ENCODE measurements around the gene SSU72. TPM values are rescaled to one million over a fixed set of nuclear protein-coding genes. Genes with fewer than 3 reads are reported as not detected.
"Not testable (repeated sequence)": the region's sequence is repeated elsewhere in the genome, so short reads cannot be mapped to it uniquely, and the experiment has no call there.

SSU72 gene
- total RNA-seq, 1 experiment from 2014 or later, result 104 TPM

DNA sequence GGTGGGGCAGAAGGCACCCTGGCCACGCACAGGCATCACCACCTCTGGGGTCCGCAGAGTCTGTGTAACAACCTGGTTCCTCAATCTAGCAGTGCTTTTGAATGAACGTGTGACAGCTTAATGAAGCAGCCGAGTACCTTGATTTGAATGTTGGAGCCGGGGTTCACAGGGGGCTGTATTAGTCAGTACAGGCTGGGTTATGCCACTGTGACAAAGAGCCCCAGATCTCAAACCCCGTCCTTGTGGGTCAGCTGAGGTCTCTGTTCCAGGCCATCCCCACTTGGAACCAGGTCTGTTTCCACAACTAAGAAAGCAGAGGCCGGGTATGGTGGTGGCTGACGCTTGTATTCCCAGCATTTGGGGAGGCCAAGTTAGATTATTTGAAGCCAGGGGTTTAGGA lies 44.7 kb downstream of the SSU72 start:
- POLR2A ChIA-PET, result no interaction called here
- DNase-seq (ENCODE audit: unreplicated experiment), result no peak
- intact Hi-C loops (cut with micrococcal nuclease), result no loop called here
- Mint-ChIP-seq H3K9me3 (ENCODE audit: unreplicated experiment) (peaks cover 6% of the 10 kb centered on the region), H3K4me1 (ENCODE audit: insufficient read depth, unreplicated experiment) (no peaks in the 10 kb centered on the region), H3K4me3 (ENCODE audit: unreplicated experiment) (no peak overlapping the region), H3K27me3 (ENCODE audit: insufficient read depth, unreplicated experiment) (no peaks in the 10 kb centered on the region), H3K27ac (ENCODE audit: low read depth, unreplicated experiment) (no peak overlapping the region), H3K36me3 (ENCODE audit: insufficient read depth, unreplicated experiment) (peaks cover 66% of the 10 kb centered on the region)
- BruUV-seq (replicated peaks), result no TSS peak
- CTCF ChIA-PET, result interaction anchor here (0.6 to 1.4 kb wide), 4 partner anchors 15 to 655 kb away, joined by 3 read pairs; no protein-coding TSS in a partner anchor
- no peak for TF ChIP-seq CTCF (IDR thresholded peaks at IDR 0.05; ENCODE audit: unreplicated experiment)

GRCh38 chr1:1529321-1529720 lies 45.3 kb downstream of the SSU72 start:
- no peaks in the 10 kb centered on the region for H3K27me3 Mint-ChIP-seq (ENCODE audit: insufficient read depth, unreplicated experiment)
- ChIA-PET POLR2A (no interaction called here), CTCF (interaction anchor here (0.6 to 1.4 kb wide), 2 partner anchors 25 to 374 kb away, joined by 3 read pairs; no protein-coding TSS in a partner anchor)
- no peak for DNase-seq (ENCODE audit: unreplicated experiment)
- no TSS peak for BruUV-seq (replicated peaks)
- no peak for TF ChIP-seq CTCF (IDR thresholded peaks at IDR 0.05; ENCODE audit: unreplicated experiment)
- intact Hi-C loops (cut with micrococcal nuclease), result no loop called here
- peaks cover 6% of the 10 kb centered on the region for H3K9me3 Mint-ChIP-seq (ENCODE audit: unreplicated experiment)
- no peaks in the 10 kb centered on the region for H3K4me1 Mint-ChIP-seq (ENCODE audit: insufficient read depth, unreplicated experiment)
- peaks cover 70% of the 10 kb centered on the region for H3K36me3 Mint-ChIP-seq (ENCODE audit: insufficient read depth, unreplicated experiment)
- H3K4me3 Mint-ChIP-seq (ENCODE audit: unreplicated experiment), result no peak overlapping the region
- no peak overlapping the region for H3K27ac Mint-ChIP-seq (ENCODE audit: low read depth, unreplicated experiment)

DNA sequence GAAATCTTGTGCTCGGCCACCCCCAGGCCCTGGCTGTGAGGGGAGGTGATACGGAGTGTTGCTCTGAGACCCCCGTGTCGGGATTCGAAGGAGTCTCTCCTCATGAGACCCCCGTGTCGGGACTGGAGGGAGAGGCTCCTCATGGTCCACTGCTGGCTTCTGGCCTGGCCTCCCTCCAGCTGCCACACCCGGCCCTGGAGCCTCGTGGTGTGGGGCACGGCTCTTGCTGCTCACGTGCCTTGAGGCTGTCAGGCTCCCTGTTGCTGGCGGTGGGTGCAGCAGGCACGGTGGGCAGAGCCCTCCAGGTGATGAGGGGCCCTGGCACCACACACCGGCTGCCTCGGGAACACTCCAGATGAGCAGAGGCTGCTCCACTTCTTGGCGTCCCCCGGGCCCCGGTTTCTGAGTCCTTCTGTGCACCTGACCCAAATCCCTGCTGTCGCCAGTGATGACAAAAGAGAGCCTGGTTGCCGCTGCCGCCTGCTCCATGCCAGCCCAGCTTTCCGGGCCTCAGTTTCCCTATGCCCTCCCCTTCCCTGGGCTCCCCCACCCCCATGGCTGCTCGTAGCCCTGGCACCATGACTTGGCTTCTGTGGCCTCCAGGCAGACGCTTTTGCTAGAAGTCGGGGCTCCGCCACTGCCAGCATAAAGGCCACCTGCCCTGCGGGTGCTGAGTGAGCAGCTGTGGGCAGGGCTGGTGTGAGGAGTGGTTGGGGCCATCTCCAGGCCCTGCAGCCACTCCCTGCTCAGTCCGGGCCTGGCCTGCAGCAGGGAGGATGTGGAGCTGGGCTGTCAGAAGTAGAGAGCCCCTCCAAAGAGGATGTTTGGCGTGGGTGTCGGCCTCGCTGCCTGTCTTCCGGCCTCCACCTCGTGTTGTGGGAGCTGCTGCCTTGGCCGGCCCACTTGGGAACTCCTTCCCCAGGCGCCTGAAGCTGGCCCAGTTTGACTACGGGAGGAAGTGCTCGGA lies 46.1 kb downstream of the SSU72 start:
- Mint-ChIP-seq H3K27me3 (ENCODE audit: insufficient read depth, unreplicated experiment) (no peaks in the 10 kb centered on the region), H3K4me1 (ENCODE audit: insufficient read depth, unreplicated experiment) (no peaks in the 10 kb centered on the region), H3K4me3 (ENCODE audit: unreplicated experiment) (no peak overlapping the region), H3K27ac (ENCODE audit: low read depth, unreplicated experiment) (no peak overlapping the region), H3K36me3 (ENCODE audit: insufficient read depth, unreplicated experiment) (peaks cover 70% of the 10 kb centered on the region), H3K9me3 (ENCODE audit: unreplicated experiment) (peaks cover 6% of the 10 kb centered on the region)
- no TSS peak for BruUV-seq (replicated peaks)
- intact Hi-C loops (cut with micrococcal nuclease), result no loop called here
- CTCF ChIA-PET, result interaction anchor here (0.7 to 1.4 kb wide), 2 partner anchors 24 to 517 kb away, joined by 3 read pairs; no protein-coding TSS in a partner anchor
- TF ChIP-seq CTCF (IDR thresholded peaks at IDR 0.05; ENCODE audit: unreplicated experiment), result no peak
- no peak for DNase-seq (ENCODE audit: unreplicated experiment)
- POLR2A ChIA-PET, result no interaction called here

DNA sequence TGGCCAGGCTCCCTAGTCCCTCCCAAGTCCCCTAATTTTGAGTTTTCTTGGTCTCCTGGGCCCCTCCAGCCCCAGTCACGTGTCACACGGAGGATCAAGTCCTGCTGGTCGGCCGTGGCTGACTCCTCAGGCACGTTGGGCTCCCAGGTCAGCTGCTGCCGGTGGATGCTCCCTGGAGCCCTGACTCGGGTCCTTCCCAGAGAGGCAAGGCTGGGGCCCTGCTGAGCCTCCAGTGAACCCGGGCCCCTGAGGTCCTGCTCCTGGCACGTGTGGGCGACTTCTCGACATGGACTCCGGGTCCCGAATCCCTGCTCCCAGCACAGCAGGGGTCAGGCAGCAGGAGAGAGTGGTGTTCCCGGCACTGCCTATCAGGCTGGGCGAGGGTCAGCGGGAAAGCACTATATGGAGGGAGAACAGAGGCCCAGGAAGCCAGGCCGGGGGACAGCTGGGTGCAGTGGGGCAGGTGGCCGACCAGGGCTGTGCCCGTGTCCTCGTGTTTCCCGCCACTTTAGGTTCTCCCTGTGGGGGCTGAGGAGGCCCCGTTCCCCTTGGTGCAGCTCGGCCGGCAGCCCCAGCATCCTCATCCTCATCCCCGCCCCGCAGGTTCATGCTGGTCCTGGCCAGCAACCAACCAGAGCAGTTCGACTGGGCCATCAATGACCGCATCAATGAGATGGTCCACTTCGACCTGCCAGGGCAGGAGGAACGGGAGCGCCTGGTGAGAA lies 47.4 kb downstream of the SSU72 start:
- CTCF ChIA-PET, result no interaction called here
- Mint-ChIP-seq H3K4me3 (ENCODE audit: unreplicated experiment) (no peak overlapping the region), H3K27ac (ENCODE audit: low read depth, unreplicated experiment) (no peak overlapping the region), H3K36me3 (ENCODE audit: insufficient read depth, unreplicated experiment) (peaks cover 69% of the 10 kb centered on the region), H3K27me3 (ENCODE audit: insufficient read depth, unreplicated experiment) (no peaks in the 10 kb centered on the region), H3K9me3 (ENCODE audit: unreplicated experiment) (peaks cover 6% of the 10 kb centered on the region), H3K4me1 (ENCODE audit: insufficient read depth, unreplicated experiment) (no peaks in the 10 kb centered on the region)
- TF ChIP-seq CTCF (IDR thresholded peaks at IDR 0.05; ENCODE audit: unreplicated experiment), result no peak
- POLR2A ChIA-PET, result no interaction called here
- intact Hi-C loops (cut with micrococcal nuclease), result no loop called here
- BruUV-seq (replicated peaks), result no TSS peak
- no peak for DNase-seq (ENCODE audit: unreplicated experiment)

GRCh38 chr1:1526476-1526875 lies 48.2 kb downstream of the SSU72 start:
- DNase-seq (ENCODE audit: unreplicated experiment); H3K4me3 Mint-ChIP-seq (ENCODE audit: unreplicated experiment); H3K9me3 Mint-ChIP-seq (ENCODE audit: unreplicated experiment); H3K27ac Mint-ChIP-seq (ENCODE audit: low read depth, unreplicated experiment); POLR2A ChIA-PET; intact Hi-C loops (cut with micrococcal nuclease); H3K4me1 Mint-ChIP-seq (ENCODE audit: insufficient read depth, unreplicated experiment); H3K27me3 Mint-ChIP-seq (ENCODE audit: insufficient read depth, unreplicated experiment); CTCF ChIA-PET; BruUV-seq (replicated peaks): not testable (repeated sequence)
- peaks cover 71% of the 10 kb centered on the region for H3K36me3 Mint-ChIP-seq (ENCODE audit: insufficient read depth, unreplicated experiment)

DNA sequence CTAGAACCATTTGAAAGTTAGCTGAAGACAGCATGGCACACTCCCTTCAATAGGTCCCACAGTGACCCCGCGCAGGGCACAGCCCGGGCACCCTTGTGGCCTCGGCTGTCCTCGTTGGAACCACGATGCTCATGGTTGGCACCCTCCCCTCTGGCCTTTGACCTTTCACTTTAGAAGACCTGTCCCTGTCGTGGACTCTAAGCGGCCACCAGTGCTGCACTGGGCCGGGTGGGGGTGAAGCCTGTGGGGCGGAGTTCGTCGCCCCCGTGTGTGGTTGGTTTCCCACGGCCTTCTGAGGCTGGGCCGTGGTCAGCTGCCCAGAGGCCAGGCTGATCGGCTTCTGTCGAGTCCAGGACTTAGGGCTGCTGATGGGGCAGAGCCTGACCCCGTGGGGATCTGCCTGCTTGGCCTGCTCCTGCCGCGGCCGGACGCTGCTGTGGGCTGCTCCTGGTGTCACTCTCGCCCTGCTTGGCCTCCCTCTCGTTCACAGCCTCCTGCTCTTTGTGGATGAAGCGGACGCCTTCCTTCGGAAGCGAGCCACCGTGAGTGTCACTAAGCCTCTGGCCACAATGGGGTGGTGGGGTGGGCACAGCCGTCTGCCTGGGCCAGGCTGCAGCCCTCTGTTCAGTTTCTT lies 49.8 kb downstream of the SSU72 start:
- intact Hi-C loops (cut with micrococcal nuclease), result not testable (repeated sequence)

More for the DNA sequence above, 49.8 kb downstream of the SSU72 start:
- H3K4me3 Mint-ChIP-seq (ENCODE audit: unreplicated experiment); POLR2A ChIA-PET; H3K27ac Mint-ChIP-seq (ENCODE audit: low read depth, unreplicated experiment); BruUV-seq (replicated peaks); CTCF ChIA-PET; DNase-seq (ENCODE audit: unreplicated experiment); H3K9me3 Mint-ChIP-seq (ENCODE audit: unreplicated experiment); H3K4me1 Mint-ChIP-seq (ENCODE audit: insufficient read depth, unreplicated experiment); H3K27me3 Mint-ChIP-seq (ENCODE audit: insufficient read depth, unreplicated experiment): not testable (repeated sequence)
- H3K36me3 Mint-ChIP-seq (ENCODE audit: insufficient read depth, unreplicated experiment), result peaks cover 62% of the 10 kb centered on the region
